ENCODE measurements around the gene FXYD3. TPM values are rescaled to one million over a fixed set of nuclear protein-coding genes. Genes with fewer than 3 reads are reported as not detected.

FXYD3 gene
- total RNA-seq, 2 donors from 2014 or later: 365 to 1,352 TPM

GRCh38 chr19:35116072-35116801, 614 bp downstream of the FXYD3 start:
- Histone ChIP-seq H3K36me3 (no peaks in the 10 kb centered on the region), H3K4me3 (peak overlapping the region; percentile 64 to 65), H3K9me3 (no peaks in the 10 kb centered on the region), H3K27ac (peak overlapping the region; percentile 83 to 88), H3K4me1 (replicated peaks) (no peaks in the 10 kb centered on the region), H3K27me3 (replicated peaks; ENCODE audit: insufficient read depth) (no peaks in the 10 kb centered on the region)
- 55% methylated on average over 13 of the region's 13 CpGs for WGBS
- intact Hi-C loops (cut with DNase I): no loop called here
- DNase-seq (ENCODE audit: low spot score): peak; percentile 76
- TF ChIP-seq POLR2AphosphoS5 (IDR thresholded peaks at IDR 0.05) (peak; percentile 58), CTCF (IDR thresholded peaks at IDR 0.05) (peak in 1 of 4 experiments; percentile 5), POLR2A (IDR thresholded peaks at IDR 0.05) (peak; percentile 85)

GRCh38 chr19:35117116-35117515, 1.5 kb downstream of the FXYD3 start:
- peaks cover 2% of the 10 kb centered on the region for H3K4me1 ChIP-seq (replicated peaks)
- DNase-seq (ENCODE audit: low spot score): no peak
- no peaks in the 10 kb centered on the region for H3K27me3 ChIP-seq (replicated peaks; ENCODE audit: insufficient read depth)
- TF ChIP-seq CTCF (IDR thresholded peaks at IDR 0.05) (no peak), POLR2AphosphoS5 (IDR thresholded peaks at IDR 0.05) (no peak), POLR2A (IDR thresholded peaks at IDR 0.05) (no peak)
- H3K27ac ChIP-seq: peak overlapping the region; percentile 83 to 88
- H3K9me3 ChIP-seq: no peaks in the 10 kb centered on the region
- 43% methylated on average over 8 of the region's 8 CpGs for WGBS
- intact Hi-C loops (cut with DNase I): no loop called here
- H3K4me3 ChIP-seq: peak overlapping the region; percentile 64 to 65
- H3K36me3 ChIP-seq: no peaks in the 10 kb centered on the region

- Histone ChIP-seq H3K27ac (peak overlapping the region; percentile 83 to 88), H3K9me3 (no peaks in the 10 kb centered on the region), H3K4me1 (replicated peaks) (peaks cover 5% of the 10 kb centered on the region), H3K27me3 (replicated peaks; ENCODE audit: insufficient read depth) (no peaks in the 10 kb centered on the region), H3K4me3 (peak overlapping the region; percentile 64 to 65), H3K36me3 (no peaks in the 10 kb centered on the region)
- TF ChIP-seq POLR2A (IDR thresholded peaks at IDR 0.05) (no peak), POLR2AphosphoS5 (IDR thresholded peaks at IDR 0.05) (no peak), CTCF (IDR thresholded peaks at IDR 0.05) (no peak)
- no peak for DNase-seq (ENCODE audit: low spot score)
- WGBS: 69% methylated on average over 11 of the region's 11 CpGs
- intact Hi-C loops (cut with DNase I): no loop called here
These were observed 2.2 kb downstream of the FXYD3 start for GRCh38 chr19:35117799-35118198.

GRCh38 chr19:35118268-35119020, 2.8 kb downstream of the FXYD3 start:
- peak overlapping the region; percentile 83 to 88 for H3K27ac ChIP-seq
- intact Hi-C loops (cut with DNase I): no loop called here

GRCh38 chr19:35119091-35119490, 3.5 kb downstream of the FXYD3 start:
- no peak for DNase-seq (ENCODE audit: low spot score)
- no peaks in the 10 kb centered on the region for H3K36me3 ChIP-seq
- TF ChIP-seq CTCF (IDR thresholded peaks at IDR 0.05) (no peak), POLR2A (IDR thresholded peaks at IDR 0.05) (no peak), POLR2AphosphoS5 (IDR thresholded peaks at IDR 0.05) (no peak)
- H3K27me3 ChIP-seq (replicated peaks; ENCODE audit: insufficient read depth): no peaks in the 10 kb centered on the region
- intact Hi-C loops (cut with DNase I): no loop called here
- H3K4me1 ChIP-seq (replicated peaks): peaks cover 5% of the 10 kb centered on the region
- peak overlapping the region; percentile 83 to 88 for H3K27ac ChIP-seq
- H3K4me3 ChIP-seq: peak overlapping the region; percentile 64 to 65
- no peaks in the 10 kb centered on the region for H3K9me3 ChIP-seq
- WGBS: 70% methylated on average over 14 of the region's 14 CpGs

More at GRCh38 chr19:35118268-35119020, 2.8 kb downstream of the FXYD3 start:
- no peak for TF ChIP-seq POLR2AphosphoS5 (IDR thresholded peaks at IDR 0.05)
- peak; percentile 41 for TF ChIP-seq POLR2A (IDR thresholded peaks at IDR 0.05)
- peaks cover 5% of the 10 kb centered on the region for H3K4me1 ChIP-seq (replicated peaks)
- peak overlapping the region; percentile 64 to 65 for H3K4me3 ChIP-seq
- WGBS: 33% methylated on average over 11 of the region's 13 CpGs
- no peaks in the 10 kb centered on the region for H3K36me3 ChIP-seq
- no peaks in the 10 kb centered on the region for H3K9me3 ChIP-seq
- H3K27me3 ChIP-seq (replicated peaks; ENCODE audit: insufficient read depth): no peaks in the 10 kb centered on the region
- no peak for DNase-seq (ENCODE audit: low spot score)

All from prostate gland (tissue), 2 donors.